Fibroblast of lung (primary cell): ENCODE data around the gene VIPR2.

Experiments
- CTCF ChIP-seq, 2 donors: IDR thresholded peaks in 1 of 2; conservative IDR thresholded peaks in 1 of 2; 1 replicate in 1 of 2; 2 replicates in 1 of 2; pipeline ENCODE4 v1.5.1; 2011 to 2012; ENCODE audit warnings: low read length in 2 of 2, control low read depth in 1 of 2, inconsistent platforms in 1 of 2, low read depth in 1 of 2, mild to moderate bottlenecking in 1 of 2
- EZH2 ChIP-seq: IDR thresholded peaks from 2 replicates; pipeline ENCODE4 v1.5.1; 2012; ENCODE audit warnings: low read length, control low read depth, mild to moderate bottlenecking; ENCODE audit errors: missing control alignments

- TF ChIP-seq CTCF (conservative IDR thresholded peaks at IDR 0.05 in 1 of 2, IDR thresholded peaks at IDR 0.05 in 1 of 2; ENCODE audit: low read depth in 1 of 2, low read length in 2 of 2), result no peak
- no peak for TF ChIP-seq EZH2
These were observed 40.3 kb downstream of the VIPR2 start for GRCh38 chr7:159104188-159104920.
